ENCODE data around the gene TRMT2B. TPM values are rescaled to one million over a fixed set of nuclear protein-coding genes. Genes with fewer than 3 reads are reported as not detected.

TRMT2B gene
- total RNA-seq (10 to 100 TPM; 27.9 to 28.0 TPM), total RNA-seq (22.0 to 106 (median 54.3) reads per million in 172 experiments)
- polyA plus RNA-seq (2013, experiment 1 of 2) = 24.4 TPM
- polyA plus RNA-seq (2013, experiment 2 of 2) = 30.8 TPM

- Histone ChIP-seq H3K27me3 (ENCODE audit: control insufficient read depth in 1 of 2, insufficient read depth in 2 of 2, low read length in 2 of 2) (no peaks in the 10 kb centered on the region), H3K4me3 (ENCODE audit: low read length) (peak within 1 kb of the TSS; percentile 78), H3K36me3 (ENCODE audit: insufficient read depth, low read length) (no peaks in the 10 kb centered on the region), H3K27ac (ENCODE audit: low read depth in 1 of 2, low read length in 2 of 2) (peak within 1 kb of the TSS; percentile 77 to 97), H3K9me3 (ENCODE audit: control insufficient read depth in 1 of 2, insufficient read depth in 1 of 2, low read length in 2 of 2) (no peaks in the 10 kb centered on the region), H3K4me1 (ENCODE audit: insufficient read depth, low read length) (peaks cover 29% of the 10 kb centered on the region)
- POLR2A ChIA-PET = interaction anchor here (2.8 kb wide), 1 partner anchor 46 kb away, joined by 8 read pairs; the partner anchor contains the start of gene CENPI
- Mint-ChIP-seq H3K4me3 (peak within 1 kb of the TSS; percentile 90), H3K27ac (peak within 1 kb of the TSS; percentile 95), H3K27me3 (no peaks in the 10 kb centered on the region), H3K4me1 (ENCODE audit: low read depth) (peaks cover 36% of the 10 kb centered on the region), H3K36me3 (ENCODE audit: low read depth) (peaks cover 36% of the 10 kb centered on the region), H3K9me3 (no peaks in the 10 kb centered on the region)
- CTCF ChIA-PET = no interaction called here
- intact Hi-C loops (cut with DNase I, micrococcal nuclease) = loop anchor here (2.0 to 5.0 kb wide), 2 partner anchors 47 to 341 kb away; partner anchors contain the start of genes CENPI (in 1 of the 2) and RPL36A (in 1 of the 2)
- peak; percentile 65 to 88 (median 80) for DNase-seq
- no peak for TF ChIP-seq CTCF (IDR thresholded peaks at IDR 0.05)
- peak; percentile 85 for ATAC-seq (ENCODE audit: poor library complexity)
Measured at GRCh38 chrX:101051549-101052302, at the start of gene TRMT2B. Gene TRMT2B, minus strand, starts transcription at chrX:101052111. Its CDS starts 9,822 bp downstream, at chrX:101042289.

- Histone ChIP-seq H3K27me3 (ENCODE audit: control insufficient read depth in 1 of 2, insufficient read depth in 2 of 2, low read length in 2 of 2) (no peaks in the 10 kb centered on the region), H3K4me1 (ENCODE audit: insufficient read depth, low read length) (peaks cover 7% of the 10 kb centered on the region), H3K36me3 (ENCODE audit: insufficient read depth, low read length) (no peaks in the 10 kb centered on the region), H3K9me3 (ENCODE audit: control insufficient read depth in 1 of 2, insufficient read depth in 1 of 2, low read length in 2 of 2) (no peaks in the 10 kb centered on the region), H3K4me3 (ENCODE audit: low read length) (peak within 1 kb of the TSS; percentile 67), H3K27ac (ENCODE audit: low read depth in 1 of 2, low read length in 2 of 2) (peak within 1 kb of the TSS; percentile 66 to 87)
- CTCF ChIA-PET = interaction anchor here (0.6 kb wide), 1 partner anchor 59 kb away, joined by 3 read pairs; no protein-coding TSS in a partner anchor
- Mint-ChIP-seq H3K4me1 (ENCODE audit: low read depth) (peaks cover 22% of the 10 kb centered on the region), H3K27ac (peak within 1 kb of the TSS; percentile 95), H3K9me3 (no peaks in the 10 kb centered on the region), H3K36me3 (ENCODE audit: low read depth) (peaks cover 4% of the 10 kb centered on the region), H3K4me3 (peak within 1 kb of the TSS; percentile 92), H3K27me3 (no peaks in the 10 kb centered on the region)
- ATAC-seq (ENCODE audit: poor library complexity) = peak; percentile 99
- POLR2A ChIA-PET = interaction anchor here (0.6 to 2.0 kb wide), 6 partner anchors 17 to 834 kb away, joined by 3 to 8 read pairs (median 4); partner anchors contain the start of genes CSTF2, TRMT2B and ZMAT1
- TF ChIP-seq CTCF (IDR thresholded peaks at IDR 0.05) = no peak
- intact Hi-C loops (cut with DNase I, micrococcal nuclease) = loop anchor here (2.0 to 5.0 kb wide), 5 partner anchors 45 to 310 kb away; partner anchors contain the start of genes BTK (in 1 of the 2), CSTF2 (in 1 of the 2), GLA (in 1 of the 2) and HNRNPH2 (in 1 of the 2)
- DNase-seq = peak; percentile 86 to 96 (median 91)
Measured at GRCh38 chrX:101097546-101098453, 45.9 kb upstream of the TRMT2B start, which contains the start of gene CENPI. Gene CENPI, plus strand, starts transcription at chrX:101098204. Its CDS starts 2,867 bp downstream, at chrX:101101071.

GRCh38 chrX:101091817-101092216 is 39.9 kb upstream of the TRMT2B start:
- Mint-ChIP-seq H3K9me3 (no peaks in the 10 kb centered on the region), H3K27ac (no peak overlapping the region), H3K36me3 (ENCODE audit: low read depth) (no peaks in the 10 kb centered on the region), H3K27me3 (no peaks in the 10 kb centered on the region), H3K4me1 (ENCODE audit: low read depth) (peaks cover under 1% of the 10 kb centered on the region), H3K4me3 (no peak overlapping the region)
- Histone ChIP-seq H3K27me3 (ENCODE audit: control insufficient read depth in 1 of 2, insufficient read depth in 2 of 2, low read length in 2 of 2) (no peaks in the 10 kb centered on the region), H3K9me3 (ENCODE audit: control insufficient read depth in 1 of 2, insufficient read depth in 1 of 2, low read length in 2 of 2) (no peaks in the 10 kb centered on the region), H3K4me1 (ENCODE audit: insufficient read depth, low read length) (no peaks in the 10 kb centered on the region), H3K4me3 (ENCODE audit: low read length) (no peak overlapping the region), H3K36me3 (ENCODE audit: insufficient read depth, low read length) (no peaks in the 10 kb centered on the region), H3K27ac (ENCODE audit: low read depth in 1 of 2, low read length in 2 of 2) (no peak overlapping the region)
- ChIA-PET CTCF (no interaction called here), POLR2A (no interaction called here)
- intact Hi-C loops (cut with DNase I, micrococcal nuclease) = no loop called here
- DNase-seq (no peak), ATAC-seq (ENCODE audit: poor library complexity) (no peak)
- TF ChIP-seq CTCF (IDR thresholded peaks at IDR 0.05) = no peak

Data from CD4-positive, alpha-beta T cell (primary cell).